ENCODE measurements around the gene GLRX. TPM values are rescaled to one million over a fixed set of nuclear protein-coding genes. Genes with fewer than 3 reads are reported as not detected.
"Not testable (repeated sequence)": the region's sequence is repeated elsewhere in the genome, so short reads cannot be mapped to it uniquely, and the experiment has no call there.

Gene GLRX
- total RNA-seq, 1 donor = 31.6 TPM

- TF ChIP-seq, protein P1, sequence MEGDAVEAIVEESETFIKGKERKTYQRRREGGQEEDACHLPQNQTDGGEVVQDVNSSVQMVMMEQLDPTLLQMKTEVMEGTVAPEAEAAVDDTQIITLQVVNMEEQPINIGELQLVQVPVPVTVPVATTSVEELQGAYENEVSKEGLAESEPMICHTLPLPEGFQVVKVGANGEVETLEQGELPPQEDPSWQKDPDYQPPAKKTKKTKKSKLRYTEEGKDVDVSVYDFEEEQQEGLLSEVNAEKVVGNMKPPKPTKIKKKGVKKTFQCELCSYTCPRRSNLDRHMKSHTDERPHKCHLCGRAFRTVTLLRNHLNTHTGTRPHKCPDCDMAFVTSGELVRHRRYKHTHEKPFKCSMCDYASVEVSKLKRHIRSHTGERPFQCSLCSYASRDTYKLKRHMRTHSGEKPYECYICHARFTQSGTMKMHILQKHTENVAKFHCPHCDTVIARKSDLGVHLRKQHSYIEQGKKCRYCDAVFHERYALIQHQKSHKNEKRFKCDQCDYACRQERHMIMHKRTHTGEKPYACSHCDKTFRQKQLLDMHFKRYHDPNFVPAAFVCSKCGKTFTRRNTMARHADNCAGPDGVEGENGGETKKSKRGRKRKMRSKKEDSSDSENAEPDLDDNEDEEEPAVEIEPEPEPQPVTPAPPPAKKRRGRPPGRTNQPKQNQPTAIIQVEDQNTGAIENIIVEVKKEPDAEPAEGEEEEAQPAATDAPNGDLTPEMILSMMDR (IDR thresholded peaks at IDR 0.05; ENCODE audit: insufficient read depth, low read length) = no peak
- no peak overlapping the region for H3K4me3 ChIP-seq (ENCODE audit: low read depth, low read length)
- no peak for DNase-seq (ENCODE audit: low read depth)
Measured at GRCh38 chr5:95852567-95852966, 30.0 kb upstream of the GLRX start.

- not testable (repeated sequence) for DNase-seq (ENCODE audit: low read depth); H3K4me3 ChIP-seq (ENCODE audit: low read depth, low read length)
Measured at GRCh38 chr5:95851141-95851540, 28.6 kb upstream of the GLRX start.

GRCh38 chr5:95850391-95850894 lies 27.9 kb upstream of the GLRX start:
- TF ChIP-seq, protein P1 (IDR thresholded peaks at IDR 0.05; ENCODE audit: insufficient read depth, low read length) = no peak
- DNase-seq (ENCODE audit: low read depth) = no peak
- H3K4me3 ChIP-seq (ENCODE audit: low read depth, low read length) = no peak overlapping the region

DNA sequence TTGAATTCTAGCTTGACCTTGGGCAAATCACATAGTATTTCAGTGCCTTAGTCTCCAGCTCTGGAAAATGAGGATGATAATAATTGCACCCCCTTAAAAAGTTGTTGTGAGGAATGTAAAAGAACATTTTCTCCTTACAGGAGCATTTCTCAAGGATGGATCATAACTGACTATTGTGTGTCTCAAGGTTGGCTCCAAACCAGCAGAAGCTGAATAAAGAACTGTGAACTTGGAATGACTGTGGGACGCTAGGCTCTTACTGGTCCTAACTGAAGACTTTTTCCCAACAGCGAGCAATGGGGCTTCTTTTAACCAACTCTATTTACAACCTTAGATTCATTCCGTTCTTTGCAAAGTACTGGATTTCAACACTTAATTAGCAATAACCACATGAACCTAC lies 26.2 kb upstream of the GLRX start:
- H3K4me3 ChIP-seq (ENCODE audit: low read depth, low read length) = no peak overlapping the region
- TF ChIP-seq, protein P1 (IDR thresholded peaks at IDR 0.05; ENCODE audit: insufficient read depth, low read length) = no peak
- peak; percentile 50 for DNase-seq (ENCODE audit: low read depth)

DNA sequence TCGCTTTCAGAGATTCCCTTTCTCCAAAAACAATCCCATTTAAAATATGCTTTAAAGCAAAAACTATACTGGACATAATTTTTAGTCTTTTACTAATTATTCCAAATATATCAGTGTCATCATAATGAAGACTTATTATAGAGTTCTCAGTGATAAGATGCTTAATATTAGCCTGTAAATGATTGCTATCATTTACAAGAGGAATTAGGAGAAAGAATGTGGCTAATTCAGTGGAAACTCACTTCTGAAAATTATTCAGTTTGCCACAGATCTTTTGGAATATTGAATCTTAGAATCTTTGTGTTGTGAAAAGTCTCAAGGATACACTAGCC lies 24.7 kb upstream of the GLRX start:
- DNase-seq (ENCODE audit: low read depth) = no peak
- TF ChIP-seq, protein P1 (IDR thresholded peaks at IDR 0.05; ENCODE audit: insufficient read depth, low read length) = no peak
- no peak overlapping the region for H3K4me3 ChIP-seq (ENCODE audit: low read depth, low read length)

GRCh38 chr5:95846554-95847260 lies 24.2 kb upstream of the GLRX start:
- DNase-seq (ENCODE audit: low read depth) = peak; percentile 89

DNA sequence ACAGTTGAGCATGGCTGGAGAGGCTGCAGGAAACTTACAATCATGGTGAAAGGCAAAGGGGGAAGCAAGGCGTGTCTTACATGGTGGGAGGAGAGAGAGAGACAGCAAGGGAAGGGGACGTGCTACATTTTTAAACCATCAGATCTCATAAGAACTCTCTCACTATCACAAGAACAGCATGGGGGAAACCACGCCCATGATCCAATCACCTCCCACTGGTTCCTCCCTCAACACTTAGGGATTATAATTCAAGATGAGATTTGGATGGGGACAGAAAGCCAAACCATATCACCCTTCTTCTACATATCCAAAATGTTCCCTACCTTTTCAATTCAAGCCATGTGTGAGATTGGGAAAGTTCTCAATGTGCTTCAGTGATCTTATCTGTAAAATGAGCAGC lies 22.9 kb upstream of the GLRX start:
- TF ChIP-seq, protein P1 (IDR thresholded peaks at IDR 0.05; ENCODE audit: insufficient read depth, low read length) = no peak
- DNase-seq (ENCODE audit: low read depth) = no peak
- no peak overlapping the region for H3K4me3 ChIP-seq (ENCODE audit: low read depth, low read length)

More at GRCh38 chr5:95846554-95847260, 24.2 kb upstream of the GLRX start:
- TF ChIP-seq, protein P1 (IDR thresholded peaks at IDR 0.05; ENCODE audit: insufficient read depth, low read length) = peak; percentile 93
- no peak overlapping the region for H3K4me3 ChIP-seq (ENCODE audit: low read depth, low read length)

Measured in fibroblast of the aortic adventitia (primary cell).